ENCODE measurements around the gene PNMA5.

DNA sequence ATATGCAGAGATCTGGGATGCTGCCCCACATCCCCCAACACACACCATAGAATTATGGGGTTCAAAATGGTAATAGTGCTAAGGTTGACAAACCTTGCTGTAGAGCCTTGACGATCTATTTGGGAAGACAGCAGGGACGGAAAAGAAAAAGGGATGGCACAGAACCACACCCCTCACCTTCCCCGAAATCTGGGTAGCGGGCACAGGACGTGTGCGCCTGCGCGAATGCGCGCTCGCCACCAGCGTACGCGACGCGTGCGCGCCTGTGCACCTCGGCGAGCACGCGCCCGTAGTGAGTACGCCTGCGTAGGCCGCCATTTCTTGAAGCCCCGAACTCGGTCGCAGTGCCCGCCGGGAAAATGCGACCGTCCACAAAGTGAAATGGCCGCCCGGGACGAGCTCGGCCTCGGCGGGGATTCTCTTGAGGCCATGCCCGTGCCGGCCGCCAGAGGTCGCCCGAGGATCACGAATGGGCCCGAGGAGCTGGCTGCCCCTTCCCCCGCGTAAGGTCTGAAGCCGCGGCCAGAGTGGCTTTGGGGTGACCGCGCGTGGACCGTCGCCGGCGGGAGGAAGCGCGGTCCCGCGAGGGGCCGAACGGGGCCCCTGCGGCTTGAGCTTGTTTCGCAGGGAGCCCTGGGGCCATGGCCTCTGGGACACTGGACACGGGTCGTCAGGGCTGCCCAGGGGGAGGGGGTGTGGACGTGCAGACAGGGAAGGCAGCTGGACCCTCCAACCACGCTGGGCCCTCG is 52.4 kb downstream of the PNMA5 start:
- TF ChIP-seq MAFK (IDR thresholded peaks at IDR 0.05; ENCODE audit: low read depth, low read length) (no peak), BRCA1 (IDR thresholded peaks at IDR 0.05; ENCODE audit: low read depth, low read length) (no peak), EZH2 (IDR thresholded peaks at IDR 0.05; ENCODE audit: low read depth, low read length, severe bottlenecking) (no peak), POLR2A (IDR thresholded peaks at IDR 0.05; ENCODE audit: control extremely low read depth in 1 of 2, low read depth in 2 of 2, low read length in 2 of 2) (no peak), POU5F1 (IDR thresholded peaks at IDR 0.05; ENCODE audit: low read depth, low read length) (no peak), SP1 (IDR thresholded peaks at IDR 0.05; ENCODE audit: low read depth, low read length) (no peak), RNF2 (IDR thresholded peaks at IDR 0.05; ENCODE audit: borderline replicate concordance, low read depth, low read length, missing control alignments, poor library complexity, severe bottlenecking) (no peak), EGR1 (IDR thresholded peaks at IDR 0.05; ENCODE audit: borderline replicate concordance, low read depth, low read length) (no peak), RFX5 (IDR thresholded peaks at IDR 0.05; ENCODE audit: borderline replicate concordance, low read depth, low read length) (no peak)
- TF ChIP-seq, protein P1, sequence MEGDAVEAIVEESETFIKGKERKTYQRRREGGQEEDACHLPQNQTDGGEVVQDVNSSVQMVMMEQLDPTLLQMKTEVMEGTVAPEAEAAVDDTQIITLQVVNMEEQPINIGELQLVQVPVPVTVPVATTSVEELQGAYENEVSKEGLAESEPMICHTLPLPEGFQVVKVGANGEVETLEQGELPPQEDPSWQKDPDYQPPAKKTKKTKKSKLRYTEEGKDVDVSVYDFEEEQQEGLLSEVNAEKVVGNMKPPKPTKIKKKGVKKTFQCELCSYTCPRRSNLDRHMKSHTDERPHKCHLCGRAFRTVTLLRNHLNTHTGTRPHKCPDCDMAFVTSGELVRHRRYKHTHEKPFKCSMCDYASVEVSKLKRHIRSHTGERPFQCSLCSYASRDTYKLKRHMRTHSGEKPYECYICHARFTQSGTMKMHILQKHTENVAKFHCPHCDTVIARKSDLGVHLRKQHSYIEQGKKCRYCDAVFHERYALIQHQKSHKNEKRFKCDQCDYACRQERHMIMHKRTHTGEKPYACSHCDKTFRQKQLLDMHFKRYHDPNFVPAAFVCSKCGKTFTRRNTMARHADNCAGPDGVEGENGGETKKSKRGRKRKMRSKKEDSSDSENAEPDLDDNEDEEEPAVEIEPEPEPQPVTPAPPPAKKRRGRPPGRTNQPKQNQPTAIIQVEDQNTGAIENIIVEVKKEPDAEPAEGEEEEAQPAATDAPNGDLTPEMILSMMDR (IDR thresholded peaks at IDR 0.05; ENCODE audit: control extremely low read depth in 1 of 3, insufficient read depth in 1 of 3, low read depth in 1 of 3, low read length in 3 of 3), result peak; percentile 57 to 73 (median 62)
- TF ChIP-seq, protein P2, sequence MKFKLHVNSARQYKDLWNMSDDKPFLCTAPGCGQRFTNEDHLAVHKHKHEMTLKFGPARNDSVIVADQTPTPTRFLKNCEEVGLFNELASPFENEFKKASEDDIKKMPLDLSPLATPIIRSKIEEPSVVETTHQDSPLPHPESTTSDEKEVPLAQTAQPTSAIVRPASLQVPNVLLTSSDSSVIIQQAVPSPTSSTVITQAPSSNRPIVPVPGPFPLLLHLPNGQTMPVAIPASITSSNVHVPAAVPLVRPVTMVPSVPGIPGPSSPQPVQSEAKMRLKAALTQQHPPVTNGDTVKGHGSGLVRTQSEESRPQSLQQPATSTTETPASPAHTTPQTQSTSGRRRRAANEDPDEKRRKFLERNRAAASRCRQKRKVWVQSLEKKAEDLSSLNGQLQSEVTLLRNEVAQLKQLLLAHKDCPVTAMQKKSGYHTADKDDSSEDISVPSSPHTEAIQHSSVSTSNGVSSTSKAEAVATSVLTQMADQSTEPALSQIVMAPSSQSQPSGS (IDR thresholded peaks at IDR 0.05; ENCODE audit: low read length), result no peak
- TF ChIP-seq, protein P3, sequence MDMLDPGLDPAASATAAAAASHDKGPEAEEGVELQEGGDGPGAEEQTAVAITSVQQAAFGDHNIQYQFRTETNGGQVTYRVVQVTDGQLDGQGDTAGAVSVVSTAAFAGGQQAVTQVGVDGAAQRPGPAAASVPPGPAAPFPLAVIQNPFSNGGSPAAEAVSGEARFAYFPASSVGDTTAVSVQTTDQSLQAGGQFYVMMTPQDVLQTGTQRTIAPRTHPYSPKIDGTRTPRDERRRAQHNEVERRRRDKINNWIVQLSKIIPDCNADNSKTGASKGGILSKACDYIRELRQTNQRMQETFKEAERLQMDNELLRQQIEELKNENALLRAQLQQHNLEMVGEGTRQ (IDR thresholded peaks at IDR 0.05; ENCODE audit: low read length), result no peak
- TF ChIP-seq, protein P4, sequence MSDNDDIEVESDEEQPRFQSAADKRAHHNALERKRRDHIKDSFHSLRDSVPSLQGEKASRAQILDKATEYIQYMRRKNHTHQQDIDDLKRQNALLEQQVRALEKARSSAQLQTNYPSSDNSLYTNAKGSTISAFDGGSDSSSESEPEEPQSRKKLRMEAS (IDR thresholded peaks at IDR 0.05), result peak; percentile 9; the same call in 1 of the 2 replicates
